Naive B cell (primary cell): Measurements from ENCODE around the gene PP2D1. TPM values are rescaled to one million over a fixed set of nuclear protein-coding genes. Genes with fewer than 3 reads are reported as not detected.

ENCODE experiments used
- ATAC-seq, 2 donors: fragments of 150-1000 bp; cut with Tn5 transposase; 2 replicates each; pipeline ENCODE4 v1.10.0; 2021; ENCODE audit warnings: low read depth in 2 of 2, mild to moderate bottlenecking in 2 of 2, moderate library complexity in 2 of 2
- DNase-seq: peaks from one replicate; pipeline ENCODE4 v3.0.0; 2022
- H3K27ac Mint-ChIP-seq, 6 donors: one replicate each; pipeline ENCODE4 v1.8.0; 2020 to 2022; ENCODE audit warnings: mild to moderate bottlenecking in 6 of 6, mixed read lengths in 6 of 6, moderate library complexity in 5 of 6, inconsistent platforms in 2 of 6
- H3K27me3 Mint-ChIP-seq, 3 donors: one replicate each; pipeline ENCODE4 v1.8.0; 2021 to 2022; ENCODE audit warnings: mixed read lengths in 3 of 3, mild to moderate bottlenecking in 1 of 3
- H3K36me3 Mint-ChIP-seq, 2 donors: one replicate each; pipeline ENCODE4 v1.8.0; 2020 to 2022; ENCODE audit warnings: mixed read lengths in 2 of 2, inconsistent platforms in 1 of 2, mild to moderate bottlenecking in 1 of 2
- H3K4me1 Mint-ChIP-seq, 3 donors: one replicate each; pipeline ENCODE4 v1.8.0; 2020 to 2022; ENCODE audit warnings: mixed read lengths in 3 of 3, inconsistent platforms in 1 of 3, mild to moderate bottlenecking in 1 of 3, moderate library complexity in 1 of 3
- H3K4me3 Mint-ChIP-seq, 8 donors: one replicate each; pipeline ENCODE4 v1.8.0; 2020 to 2022; ENCODE audit warnings: mild to moderate bottlenecking in 8 of 8, mixed read lengths in 8 of 8, moderate library complexity in 8 of 8, inconsistent platforms in 2 of 8
- H3K9me3 Mint-ChIP-seq, 7 donors: one replicate each; pipeline ENCODE4 v1.8.0; 2020 to 2022; ENCODE audit warnings: mixed read lengths in 7 of 7, mild to moderate bottlenecking in 5 of 7, inconsistent platforms in 2 of 7, moderate library complexity in 1 of 7
- polyA plus RNA-seq, 6 donors: library from polyadenylated mRNA; unstranded; fragments of 300-500 nt; fragmentation: Illumina TruSeq; gene quantifications; one replicate each; pipeline ENCODE4 v1.2.3, GENCODE V29; 2021; ENCODE audit warnings: low read depth in 6 of 6

PP2D1 gene, protein sequence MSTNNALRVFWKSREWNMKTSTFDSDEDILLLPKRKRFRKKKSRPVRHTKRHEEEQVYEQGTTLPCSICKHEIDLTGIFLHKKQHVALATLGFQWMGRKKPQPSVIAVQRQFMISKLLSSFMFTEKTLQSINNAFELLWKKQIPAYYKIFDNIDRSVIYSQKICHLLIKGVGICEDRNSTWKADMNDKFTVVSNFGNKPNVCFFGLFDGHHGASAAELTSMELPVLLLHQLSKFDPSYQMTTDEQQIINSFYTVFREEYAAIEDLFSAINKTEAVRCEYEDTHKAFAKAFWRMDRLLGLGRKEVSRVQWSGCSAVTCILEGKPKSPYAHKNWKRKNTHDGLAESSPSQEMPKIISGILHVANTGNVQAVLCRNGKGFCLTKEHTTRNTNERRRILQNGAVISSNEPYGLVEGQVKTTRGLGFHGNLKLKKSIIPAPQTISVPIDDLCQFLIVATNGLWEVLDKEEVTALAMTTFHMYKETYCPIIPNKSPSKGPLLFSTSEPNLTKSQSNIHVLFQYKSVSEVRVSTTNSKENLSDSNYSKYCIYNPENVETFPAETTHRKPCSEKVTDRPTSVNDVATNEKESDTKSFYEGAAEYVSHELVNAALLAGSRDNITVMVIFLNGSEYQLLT
- polyA plus RNA-seq, result 1 to 10 TPM in 3 of 6 donors, under 1 TPM in 2, not detected in 1; 0.71 to 1.1 (median 1.0) TPM

DNA sequence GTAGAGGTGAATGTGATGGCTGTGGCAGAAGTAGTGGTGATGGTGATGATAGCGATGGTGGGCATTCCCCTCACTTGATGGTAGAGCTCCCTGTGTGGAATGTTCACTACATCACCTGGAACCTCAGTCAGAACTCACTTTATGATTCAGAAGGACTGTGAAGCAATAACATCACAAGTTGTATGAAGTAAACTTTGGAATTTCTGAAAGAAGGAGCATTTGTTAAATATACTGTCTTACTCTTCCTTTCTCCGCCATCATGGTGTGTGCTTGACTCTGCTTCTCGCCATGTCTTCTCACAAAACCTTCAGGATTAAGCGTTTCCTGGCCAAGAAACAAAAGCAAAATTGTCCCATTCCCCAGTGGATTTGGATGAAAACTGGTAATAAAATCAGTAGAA is at the start of gene PP2D1:
TSS of gene PP2D1 (minus strand) at position 101 of the 400 bp plus-strand sequence. CDS start 192 bp downstream, outside the sequence.
- no peak for ATAC-seq
- H3K27me3 Mint-ChIP-seq, result no peaks in the 10 kb centered on the region
- H3K9me3 Mint-ChIP-seq, result no peaks in the 10 kb centered on the region
- H3K4me3 Mint-ChIP-seq, result no peak within 1 kb of the TSS
- H3K36me3 Mint-ChIP-seq, result no peaks in the 10 kb centered on the region
- peak within 1 kb of the TSS in 1 of 6 donors; percentile 44 for H3K27ac Mint-ChIP-seq
- H3K4me1 Mint-ChIP-seq, result no peaks in the 10 kb centered on the region
- DNase-seq, result no peak

DNA sequence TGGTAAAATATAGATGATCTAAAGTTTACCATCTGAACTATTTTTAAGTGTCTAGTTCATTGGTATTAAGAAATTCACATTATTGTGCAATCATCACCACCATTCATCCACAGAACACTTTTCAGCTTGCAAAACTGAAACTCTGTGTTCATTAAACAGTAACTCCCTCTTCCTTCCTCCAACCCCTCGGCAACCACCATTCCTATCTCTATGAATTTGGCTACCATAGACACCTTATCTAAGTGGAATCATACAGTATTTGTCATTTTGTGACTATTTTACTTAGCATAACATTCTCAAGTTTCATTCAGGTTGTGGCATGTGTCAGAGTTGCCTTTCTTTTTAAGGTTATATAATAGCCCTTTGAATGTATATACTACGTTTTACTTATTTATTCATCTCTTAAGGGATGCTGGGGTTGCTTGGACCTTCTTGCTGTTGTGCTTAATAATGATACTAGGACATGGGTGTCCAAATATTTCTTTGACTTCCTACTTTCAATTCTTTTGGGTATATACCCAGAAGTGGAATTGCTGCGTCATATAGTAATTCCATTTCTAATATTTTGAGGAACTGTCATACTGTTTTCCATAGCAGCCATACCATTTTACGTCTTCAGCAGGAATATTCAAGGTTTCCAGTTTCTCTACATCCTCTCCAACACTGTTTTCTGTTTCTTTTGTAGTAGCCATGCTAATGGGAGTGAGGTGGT is 49.1 kb upstream of the PP2D1 start:
- peak overlapping the region in 4 of 6 donors; percentile 14 to 81 (median 33) for H3K27ac Mint-ChIP-seq
- H3K4me1 Mint-ChIP-seq, result peaks cover 35 to 59% (median 50%) of the 10 kb centered on the region in 3 donors
- no peak for DNase-seq
- peak in 1 of 2 donors; percentile 16 for ATAC-seq
- H3K4me3 Mint-ChIP-seq, result peak overlapping the region in 3 of 8 donors; percentile 4 to 10 (median 9)
- H3K27me3 Mint-ChIP-seq, result no peaks in the 10 kb centered on the region
- H3K9me3 Mint-ChIP-seq, result no peaks in the 10 kb centered on the region
- H3K36me3 Mint-ChIP-seq, result no peaks in the 10 kb centered on the region

DNA sequence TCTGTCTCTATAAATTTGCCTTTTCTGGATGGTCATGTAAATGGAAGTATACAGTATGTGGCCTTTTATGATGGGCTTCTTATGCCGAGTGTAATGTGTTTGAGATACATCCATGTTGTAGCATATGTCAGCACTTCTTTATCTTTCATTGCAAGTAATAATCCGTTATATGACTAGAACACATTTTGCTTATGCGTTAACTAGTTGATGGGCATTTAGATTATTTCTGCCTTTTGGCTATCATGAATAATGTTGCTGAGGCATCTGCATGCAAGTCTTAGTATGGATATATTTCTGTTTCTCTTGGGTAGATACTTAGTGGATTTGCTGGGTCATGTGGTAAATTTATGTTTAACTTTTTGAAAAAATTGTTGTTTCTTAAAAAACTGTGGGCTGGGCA is 47.9 kb upstream of the PP2D1 start:
- ATAC-seq (no peak), DNase-seq (no peak)
- H3K9me3 Mint-ChIP-seq, result no peaks in the 10 kb centered on the region
- H3K4me3 Mint-ChIP-seq, result no peak overlapping the region
- no peaks in the 10 kb centered on the region for H3K27me3 Mint-ChIP-seq
- H3K27ac Mint-ChIP-seq, result peak overlapping the region in 3 of 6 donors; percentile 14 to 23 (median 17)
- peaks cover 31 to 51% (median 42%) of the 10 kb centered on the region in 3 donors for H3K4me1 Mint-ChIP-seq
- no peaks in the 10 kb centered on the region for H3K36me3 Mint-ChIP-seq

DNA sequence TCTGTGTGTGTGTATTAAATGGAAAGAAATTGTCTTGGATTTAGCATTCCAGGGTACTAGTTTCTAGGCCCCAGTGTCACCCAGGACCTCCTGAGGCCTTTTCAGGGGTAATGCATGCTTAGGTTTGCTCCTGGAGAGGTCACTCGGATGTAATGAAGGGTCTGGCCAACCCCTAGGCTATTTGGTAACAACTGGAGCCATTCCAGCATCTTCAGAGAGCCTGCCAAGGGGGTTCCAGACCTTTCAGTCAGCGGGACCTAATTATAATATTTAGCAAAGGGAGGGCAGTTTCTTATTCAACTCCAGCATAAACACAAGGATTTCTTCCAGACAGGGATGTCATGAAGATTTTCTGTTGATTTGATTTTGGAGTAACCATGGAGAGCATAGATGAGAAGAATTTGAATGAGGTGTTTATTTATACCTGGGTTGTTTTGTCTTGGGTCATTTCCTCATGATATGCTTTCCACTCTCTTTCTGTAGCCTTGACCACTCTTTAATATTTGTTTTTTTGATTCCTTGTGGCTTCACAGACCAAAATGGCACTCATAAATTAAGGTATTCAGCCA is 45.6 kb upstream of the PP2D1 start:
- H3K27ac Mint-ChIP-seq, result peak overlapping the region in 3 of 6 donors; percentile 3 to 15 (median 8)
- no peaks in the 10 kb centered on the region for H3K27me3 Mint-ChIP-seq

DNA sequence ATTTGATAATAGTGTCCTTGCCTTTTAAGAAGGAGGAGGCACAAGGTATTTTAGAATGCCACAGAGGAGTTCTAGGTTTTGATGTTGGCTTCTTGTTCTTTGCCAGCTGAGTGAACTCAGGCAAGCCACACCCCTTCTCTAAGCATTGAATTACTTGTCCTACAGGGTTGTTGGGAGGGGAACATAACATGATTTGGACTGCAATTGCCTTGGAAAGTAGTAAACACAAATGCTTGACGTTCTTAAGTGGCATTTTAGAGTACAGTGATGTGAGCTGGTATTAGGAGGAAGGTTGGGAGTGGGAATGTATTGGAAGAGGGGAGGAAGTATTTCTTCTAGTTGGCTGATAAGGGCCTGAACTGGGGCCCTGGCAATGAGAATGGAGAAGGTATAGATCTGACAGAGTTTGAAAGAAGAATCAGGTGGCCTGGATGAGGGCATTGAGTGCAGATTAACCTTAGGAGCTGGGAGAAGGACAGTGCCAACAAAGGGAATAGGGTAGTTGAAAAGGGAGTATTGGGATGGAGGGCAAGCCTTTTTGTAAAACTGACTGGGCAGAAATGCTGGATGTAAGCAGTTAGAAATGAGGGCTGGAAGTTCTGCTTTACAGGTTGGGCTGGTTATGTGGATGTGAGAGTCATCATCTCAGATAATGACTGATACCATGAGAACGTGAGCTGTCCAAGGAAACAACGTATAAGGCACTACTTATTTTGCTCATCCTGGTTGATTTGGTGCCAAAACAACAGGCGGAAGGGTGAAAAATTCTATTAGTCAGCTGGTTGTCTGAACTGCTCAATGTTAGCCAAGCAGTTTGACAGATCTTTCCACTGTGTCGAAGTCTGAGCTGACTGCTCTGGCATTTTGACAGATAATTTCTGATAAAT is 44.9 kb upstream of the PP2D1 start:
- no peak for DNase-seq
- H3K27ac Mint-ChIP-seq, result no peak overlapping the region

More for the DNA sequence above, 45.6 kb upstream of the PP2D1 start:
- DNase-seq (no peak), ATAC-seq (no peak)
- Mint-ChIP-seq H3K4me1 (peaks cover 20 to 33% (median 27%) of the 10 kb centered on the region in 3 donors), H3K4me3 (no peak overlapping the region), H3K36me3 (no peaks in the 10 kb centered on the region), H3K9me3 (no peaks in the 10 kb centered on the region)

DNA sequence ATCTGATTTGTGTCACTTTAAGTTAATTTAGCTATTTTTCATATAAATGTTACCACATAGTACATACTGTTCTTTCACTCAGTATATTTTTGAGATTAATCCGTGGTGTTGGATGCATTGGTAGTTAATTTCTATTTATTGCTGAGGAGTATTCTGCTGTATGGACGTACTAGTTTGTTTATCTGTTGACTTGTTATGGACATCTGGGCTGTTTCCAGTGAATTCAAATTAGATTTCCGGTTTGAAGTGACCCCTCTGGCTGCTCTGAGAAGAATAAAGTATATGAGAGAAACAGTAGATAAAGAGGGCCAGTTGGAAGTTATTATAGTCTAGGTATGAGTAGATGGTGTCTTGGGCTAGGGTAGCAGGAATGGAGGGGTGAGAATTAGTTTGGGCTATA is 43.8 kb upstream of the PP2D1 start:
- Mint-ChIP-seq H3K27me3 (no peaks in the 10 kb centered on the region), H3K4me3 (no peak overlapping the region), H3K27ac (no peak overlapping the region), H3K4me1 (peaks cover 24 to 38% (median 33%) of the 10 kb centered on the region in 3 donors), H3K36me3 (no peaks in the 10 kb centered on the region), H3K9me3 (no peaks in the 10 kb centered on the region)
- ATAC-seq (no peak), DNase-seq (no peak)

More for the DNA sequence above, 44.9 kb upstream of the PP2D1 start:
- Mint-ChIP-seq H3K4me3 (no peak overlapping the region), H3K4me1 (peaks cover 21 to 33% (median 30%) of the 10 kb centered on the region in 3 donors), H3K27me3 (no peaks in the 10 kb centered on the region), H3K36me3 (no peaks in the 10 kb centered on the region), H3K9me3 (no peaks in the 10 kb centered on the region)
- peak in 1 of 2 donors; percentile 48 for ATAC-seq

DNA sequence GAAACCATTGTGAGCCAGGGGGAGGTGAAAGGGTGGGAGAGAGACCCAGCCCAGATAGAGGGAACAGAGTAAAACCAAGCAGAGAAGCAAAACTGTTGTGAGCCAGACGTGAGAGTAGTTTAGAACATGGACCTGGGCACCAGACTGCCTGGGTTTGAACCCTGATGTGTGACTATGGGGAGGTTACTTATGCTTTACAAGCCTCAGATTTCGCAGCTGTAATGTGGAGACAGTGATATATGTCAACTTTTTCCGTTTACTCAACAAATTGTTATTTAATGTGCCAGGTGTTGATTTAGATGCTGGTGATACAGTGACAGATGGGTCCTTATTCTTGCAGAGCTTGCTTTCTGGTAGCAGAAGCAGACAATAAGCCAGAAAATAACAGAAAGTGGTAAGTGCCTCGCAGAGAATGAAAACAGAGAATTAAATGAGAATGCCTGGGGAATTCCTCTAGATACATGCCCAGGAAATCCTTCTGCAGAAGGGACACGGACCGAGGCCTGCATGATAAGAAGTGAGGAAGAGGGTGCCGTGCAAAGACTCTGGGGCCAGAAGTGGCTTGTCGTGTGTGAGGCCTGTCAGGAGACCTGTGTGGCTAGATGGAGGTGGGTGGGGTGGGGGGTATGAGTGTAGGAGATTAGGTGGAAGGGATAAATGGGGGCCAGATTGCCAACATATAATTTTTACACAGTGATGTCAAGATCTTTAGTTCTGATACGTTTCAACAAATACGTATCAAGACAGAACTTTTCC is 43.1 kb upstream of the PP2D1 start:
- DNase-seq (no peak), ATAC-seq (peak; percentile 33 to 44)
- Mint-ChIP-seq H3K36me3 (no peaks in the 10 kb centered on the region), H3K4me1 (peaks cover 26 to 37% (median 31%) of the 10 kb centered on the region in 3 donors), H3K9me3 (no peaks in the 10 kb centered on the region), H3K27me3 (no peaks in the 10 kb centered on the region), H3K4me3 (no peak overlapping the region), H3K27ac (no peak overlapping the region)

DNA sequence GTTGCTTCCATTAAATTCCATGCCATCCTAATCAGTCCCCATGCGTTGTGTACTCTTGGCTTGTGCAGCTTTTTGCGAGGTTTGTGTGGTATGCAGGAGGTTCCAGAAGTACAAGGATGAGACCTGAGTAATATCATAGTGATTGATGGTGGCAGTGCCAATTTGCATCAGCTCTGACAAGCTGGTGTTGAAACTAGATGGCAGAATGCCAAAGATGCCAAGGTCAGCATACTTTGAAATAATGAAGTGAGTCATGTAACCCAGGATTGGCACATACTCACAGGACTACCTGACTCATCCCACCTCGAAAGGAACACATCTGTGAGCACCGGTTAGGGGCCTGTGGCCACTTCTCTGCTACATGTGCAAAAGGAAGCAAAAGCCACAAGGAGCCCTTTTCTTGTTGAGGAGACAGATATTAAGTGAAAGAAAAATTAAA is 42.5 kb upstream of the PP2D1 start:
- ATAC-seq (peak; percentile 54 to 57), DNase-seq (no peak)
- no peak overlapping the region for H3K4me3 Mint-ChIP-seq
- peaks cover 23 to 37% (median 29%) of the 10 kb centered on the region in 3 donors for H3K4me1 Mint-ChIP-seq
- H3K9me3 Mint-ChIP-seq, result no peaks in the 10 kb centered on the region
- peak overlapping the region in 1 of 6 donors; percentile 57 for H3K27ac Mint-ChIP-seq
- H3K36me3 Mint-ChIP-seq, result no peaks in the 10 kb centered on the region
- H3K27me3 Mint-ChIP-seq, result no peaks in the 10 kb centered on the region

DNA sequence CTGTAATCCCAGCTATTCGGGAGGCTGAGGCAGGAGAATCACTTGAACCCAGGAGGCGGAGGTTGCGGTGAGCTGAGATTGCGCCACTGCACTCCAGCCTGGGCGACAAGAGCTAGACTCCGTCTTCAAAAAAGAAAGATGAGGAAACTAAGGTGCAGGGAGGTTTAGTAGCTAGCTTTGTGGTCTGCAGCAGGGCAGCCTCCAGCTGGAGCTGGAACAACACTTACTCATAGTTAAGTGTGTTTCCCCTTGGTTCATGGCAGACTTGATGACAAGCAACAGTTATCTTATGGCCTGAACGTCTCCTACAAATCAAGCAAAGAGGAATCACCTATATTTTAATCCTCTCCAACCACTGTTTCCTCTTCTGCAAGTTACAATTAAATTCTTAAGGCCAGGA is 40.8 kb upstream of the PP2D1 start:
- Mint-ChIP-seq H3K36me3 (no peaks in the 10 kb centered on the region), H3K9me3 (no peaks in the 10 kb centered on the region), H3K27me3 (no peaks in the 10 kb centered on the region), H3K4me1 (peaks cover 35 to 49% (median 46%) of the 10 kb centered on the region in 3 donors), H3K27ac (peak overlapping the region in 3 of 6 donors; percentile 32 to 61 (median 61)), H3K4me3 (no peak overlapping the region)
- DNase-seq, result no peak
- ATAC-seq, result no peak

DNA sequence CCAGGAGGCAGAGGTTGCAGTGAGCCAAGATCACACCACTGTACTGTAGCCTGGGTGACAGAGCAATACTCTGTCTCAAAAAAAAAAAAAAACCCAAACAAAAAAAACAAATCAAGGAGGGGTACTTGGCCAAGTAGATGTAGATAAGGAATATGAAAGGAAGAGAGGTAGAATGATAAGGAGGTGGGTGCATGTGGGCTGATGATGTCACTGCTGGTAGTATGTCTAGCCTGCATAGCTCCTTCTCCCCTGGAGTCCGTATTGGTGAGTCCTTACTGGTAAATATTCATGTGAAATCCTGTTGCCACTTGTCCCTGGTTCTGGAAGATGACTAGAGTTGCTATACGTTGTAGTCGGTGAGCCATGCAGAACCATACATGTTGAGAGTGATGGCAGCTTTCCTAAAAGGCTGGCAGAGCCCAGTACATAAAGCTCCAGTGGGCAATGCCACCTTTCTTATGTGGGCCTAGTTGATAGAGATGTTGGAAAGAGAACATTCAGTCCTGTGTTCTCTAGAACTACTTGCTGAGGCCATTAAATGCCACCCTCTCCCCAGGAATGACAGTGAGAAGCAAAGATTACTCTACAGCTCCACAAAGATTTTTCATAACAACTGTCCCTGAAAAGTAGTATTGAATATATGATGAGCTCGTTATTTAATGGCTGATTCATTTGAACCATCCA is 39.2 kb upstream of the PP2D1 start:
- Mint-ChIP-seq H3K4me3 (no peak overlapping the region), H3K27ac (peak overlapping the region in 5 of 6 donors; percentile 19 to 76 (median 70)), H3K9me3 (no peaks in the 10 kb centered on the region), H3K27me3 (no peaks in the 10 kb centered on the region), H3K4me1 (peaks cover 40 to 61% (median 53%) of the 10 kb centered on the region in 3 donors), H3K36me3 (no peaks in the 10 kb centered on the region)
- DNase-seq (no peak), ATAC-seq (no peak)
